Dermis blood vessel endothelial cell (primary cell): Measurements from ENCODE around the gene FAM81B. TPM values are rescaled to one million over a fixed set of nuclear protein-coding genes. Genes with fewer than 3 reads are reported as not detected.
"Not testable (repeated sequence)": the region's sequence is repeated elsewhere in the genome, so short reads cannot be mapped to it uniquely, and the experiment has no call there.

Source experiments
- DNase-seq: peaks from one replicate; pipeline ENCODE4 v3.0.0; 2010
- total RNA-seq: library from RNA; depleted of rRNA; stranded (reverse); fragments of >200 nt; gene quantifications from 2 replicates; pipeline ENCODE4 v1.2.3, GENCODE V29; 2014

The FAM81B gene, protein sequence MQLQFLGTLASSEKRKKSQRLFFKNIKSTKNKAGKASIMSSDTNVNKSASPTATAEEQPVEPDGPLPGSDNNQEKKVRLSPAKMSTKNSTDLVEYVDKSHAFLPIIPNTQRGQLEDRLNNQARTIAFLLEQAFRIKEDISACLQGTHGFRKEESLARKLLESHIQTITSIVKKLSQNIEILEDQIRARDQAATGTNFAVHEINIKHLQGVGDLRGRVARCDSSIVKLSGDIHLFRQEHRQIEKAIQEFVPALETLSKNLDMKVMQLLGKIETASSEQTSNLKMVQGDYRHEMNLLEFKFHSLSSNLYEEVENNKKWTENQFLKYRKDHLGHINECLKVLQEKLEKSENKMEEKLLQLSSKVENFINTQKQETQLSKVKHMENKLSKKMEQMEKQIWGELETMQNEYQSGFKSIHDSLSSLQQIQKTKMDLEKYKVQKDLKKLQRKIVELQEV
- not detected in 2 replicates for total RNA-seq

- peak; percentile 95 for DNase-seq
Measured at GRCh38 chr5:95390812-95391492, at the start of gene FAM81B. Gene FAM81B (plus strand): TSS chr5:95391366. CDS start chr5:95391390, 24 bp downstream.

DNA sequence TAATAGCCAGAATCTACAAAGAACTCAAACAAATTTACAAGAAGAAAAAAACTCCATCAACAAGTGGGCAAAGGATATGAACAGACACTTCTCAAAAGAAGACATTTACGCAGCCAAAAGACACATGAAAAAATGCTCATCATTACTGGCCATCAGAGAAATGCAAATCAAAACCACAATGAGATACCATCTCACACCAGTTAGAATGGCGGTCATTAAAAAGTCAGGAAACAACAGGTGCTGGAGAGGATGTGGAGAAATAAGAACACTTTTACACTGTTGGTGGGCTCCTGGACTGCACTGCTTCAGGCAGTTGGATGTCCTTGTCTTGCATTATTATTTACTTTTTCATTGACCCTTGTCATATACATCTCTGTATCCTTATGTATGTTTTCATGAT, 49.7 kb upstream of the FAM81B start:
- DNase-seq = not testable (repeated sequence)

- DNase-seq = no peak
Measured at GRCh38 chr5:95347506-95348120, 43.6 kb upstream of the FAM81B start.

DNA sequence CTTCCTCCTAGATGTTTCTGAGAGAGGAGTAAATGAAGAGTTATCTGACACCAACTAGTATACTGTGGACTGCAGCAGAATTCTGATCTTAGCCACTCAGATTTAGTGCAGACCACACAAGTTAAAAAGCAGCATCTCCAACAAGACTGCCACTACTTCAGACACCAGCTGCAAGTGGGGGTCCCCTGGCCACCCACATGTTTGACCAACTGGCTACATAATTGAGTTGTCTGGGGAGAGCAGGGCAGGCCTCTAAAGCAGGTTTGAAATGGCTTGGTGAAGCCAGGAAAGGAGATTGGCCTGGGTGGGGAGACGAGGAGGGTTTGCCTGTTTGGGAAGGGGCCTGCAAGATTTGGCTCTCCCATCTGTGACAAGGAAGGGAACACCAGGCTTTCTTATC, 40.5 kb upstream of the FAM81B start:
- DNase-seq = no peak

DNA sequence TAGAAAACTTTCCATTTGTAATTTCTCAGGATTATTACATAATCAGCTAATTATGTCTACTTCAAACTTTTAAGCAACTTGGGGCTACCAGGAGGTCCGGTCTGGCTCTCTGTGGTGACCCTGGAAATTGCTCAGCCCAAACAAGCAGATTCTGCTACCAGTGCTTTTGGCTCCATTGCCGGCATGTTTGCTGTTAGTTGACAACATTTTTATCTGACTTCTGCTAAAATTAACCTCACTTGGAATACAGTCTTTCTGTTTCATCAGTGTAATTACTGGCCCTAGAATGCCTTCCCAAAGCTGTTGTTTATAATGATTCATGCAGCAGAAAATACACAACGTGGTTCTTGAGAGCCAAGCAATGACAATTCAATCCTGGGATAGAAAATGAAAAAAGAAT, 38.5 kb upstream of the FAM81B start:
- DNase-seq = no peak

DNA sequence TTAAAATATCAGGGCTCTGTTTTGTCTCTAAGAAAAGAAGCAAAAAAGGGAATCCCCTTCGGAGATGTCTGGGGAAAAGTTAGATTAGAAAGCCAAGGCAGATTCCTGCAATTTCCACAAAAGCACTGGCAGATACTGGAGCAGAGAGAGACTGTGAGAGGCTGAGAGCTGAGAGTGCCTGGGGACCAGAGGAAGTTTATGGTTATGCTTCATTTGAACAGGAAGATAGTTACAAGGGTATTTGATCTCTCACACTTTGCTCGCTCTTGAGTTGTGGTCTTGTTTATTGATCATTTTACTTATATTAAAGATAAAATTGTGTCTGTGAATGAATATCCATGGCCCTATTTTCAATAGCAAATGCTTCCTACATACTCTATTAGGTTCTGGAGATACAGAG, 32.8 kb upstream of the FAM81B start:
- no peak for DNase-seq

DNA sequence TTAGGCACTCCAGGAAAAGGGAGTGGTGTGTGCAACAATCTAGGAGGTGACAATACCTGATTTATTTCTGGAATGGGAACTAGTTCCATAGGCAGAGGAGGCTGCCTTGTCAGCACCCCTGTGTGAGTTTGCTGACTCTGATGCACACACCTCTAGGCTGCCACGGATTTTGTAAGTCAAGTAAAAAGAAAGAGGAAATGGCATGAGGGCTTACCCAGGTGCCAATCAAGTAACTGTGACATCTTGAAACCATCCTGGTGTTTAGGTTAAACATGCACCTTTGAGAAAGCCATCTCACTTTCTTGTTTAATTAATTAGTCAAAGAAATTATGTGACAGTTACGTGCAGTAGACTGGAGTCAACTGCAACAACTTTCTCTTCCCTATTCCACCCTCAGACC, 32.3 kb upstream of the FAM81B start:
- no peak for DNase-seq

GRCh38 chr5:95360667-95361066, 30.5 kb upstream of the FAM81B start:
- DNase-seq = not testable (repeated sequence)

DNA sequence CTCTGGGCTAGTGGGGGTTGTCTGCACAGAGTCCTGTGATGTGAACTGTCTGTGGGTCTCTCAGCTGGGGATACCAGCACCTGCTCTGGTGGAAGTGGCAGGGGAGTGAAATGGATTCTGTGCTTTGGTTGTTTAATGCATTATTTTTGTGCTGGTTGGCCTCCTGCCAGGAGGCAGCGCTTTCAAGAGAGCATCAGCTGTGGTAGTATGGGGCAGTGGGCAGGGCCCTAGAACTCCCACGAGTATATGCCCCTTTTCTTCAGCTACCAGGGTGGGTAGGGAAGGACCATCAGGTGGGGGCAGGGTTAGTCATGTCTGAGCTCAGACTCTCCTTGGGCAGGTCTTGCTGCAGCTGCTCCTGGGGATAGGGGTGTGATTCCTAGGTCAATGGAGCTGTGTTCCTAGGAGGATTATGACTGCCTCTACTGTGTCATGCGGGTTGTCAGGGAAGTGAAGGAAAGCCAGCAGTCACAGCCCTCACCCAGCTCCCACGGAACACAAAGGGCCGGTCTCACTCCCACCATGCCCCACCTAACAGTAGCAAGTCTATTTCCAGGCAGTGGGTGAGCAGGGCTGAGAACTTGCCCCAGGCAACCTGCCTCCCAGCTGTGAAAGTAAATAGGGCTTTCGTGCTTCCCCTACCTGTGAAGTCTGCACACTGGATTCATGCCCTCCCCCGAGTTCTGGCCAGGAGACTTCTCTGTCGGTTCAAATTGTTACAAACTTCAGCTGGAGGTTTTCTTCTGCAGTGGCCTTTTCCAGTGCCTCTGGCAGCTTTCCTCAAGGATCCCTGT, 25.7 kb upstream of the FAM81B start:
- no peak for DNase-seq

DNA sequence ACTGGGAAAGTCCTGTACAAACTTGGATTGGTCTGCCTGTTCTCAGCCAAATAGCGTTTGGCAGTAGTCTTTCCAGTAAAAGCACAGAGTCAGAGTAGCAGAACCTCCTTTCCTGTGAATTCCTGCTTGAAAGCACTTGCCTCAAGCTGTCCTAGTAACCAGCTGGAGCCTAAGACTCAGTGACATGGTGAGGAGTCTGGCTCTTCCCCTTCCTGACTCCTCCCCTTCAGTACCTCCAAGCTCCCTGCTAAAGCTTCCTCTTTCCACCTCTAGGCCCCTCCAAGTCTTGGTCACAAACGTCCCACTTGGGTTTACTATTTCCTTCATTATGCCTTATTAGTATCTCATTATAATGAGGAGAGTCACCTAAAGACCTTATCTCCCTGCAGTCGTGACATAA, 21.4 kb upstream of the FAM81B start:
- no peak for DNase-seq

DNA sequence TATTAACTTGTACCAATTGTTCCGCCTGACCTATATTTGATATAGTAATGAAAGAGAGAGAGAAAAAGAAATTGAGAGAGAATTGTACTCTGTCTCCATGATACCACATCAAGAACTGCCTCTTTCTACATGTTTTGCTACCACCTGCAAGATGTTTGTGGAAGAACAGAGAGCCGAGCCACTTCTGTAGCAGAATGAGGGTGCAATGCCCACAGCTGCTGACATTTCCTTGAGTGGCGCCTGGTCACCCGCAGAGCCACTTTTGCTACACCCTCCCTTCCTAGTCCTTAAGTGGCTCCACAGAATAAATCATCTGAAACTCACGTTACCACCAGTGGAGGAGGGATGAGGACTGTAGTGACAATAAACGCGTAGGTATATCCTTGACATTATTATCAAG, 17.1 kb upstream of the FAM81B start:
- no peak for DNase-seq

DNA sequence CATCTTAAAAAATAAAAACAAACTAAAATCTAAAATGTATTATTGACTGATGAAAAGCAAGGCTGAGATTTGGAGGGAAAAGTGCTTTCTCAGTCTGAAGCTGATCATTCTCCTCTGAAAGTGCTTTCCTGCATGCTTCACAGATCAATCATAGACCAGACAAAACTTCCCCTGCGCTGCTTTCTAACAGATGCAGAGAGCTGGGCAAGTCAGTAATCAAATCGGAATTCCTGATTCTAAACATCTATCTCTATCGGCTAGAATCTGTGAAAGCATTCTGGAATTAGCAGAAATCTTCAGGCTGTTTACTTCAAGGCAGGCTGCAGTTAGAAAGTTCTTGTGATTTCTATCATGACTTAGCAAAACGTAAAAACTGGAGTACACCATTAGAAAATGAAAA, 15.6 kb upstream of the FAM81B start:
- DNase-seq = no peak

- no peak for DNase-seq
Measured at GRCh38 chr5:95379133-95379532, 12.0 kb upstream of the FAM81B start.

- no peak for DNase-seq
Measured at GRCh38 chr5:95380103-95380628, 11.0 kb upstream of the FAM81B start.

DNA sequence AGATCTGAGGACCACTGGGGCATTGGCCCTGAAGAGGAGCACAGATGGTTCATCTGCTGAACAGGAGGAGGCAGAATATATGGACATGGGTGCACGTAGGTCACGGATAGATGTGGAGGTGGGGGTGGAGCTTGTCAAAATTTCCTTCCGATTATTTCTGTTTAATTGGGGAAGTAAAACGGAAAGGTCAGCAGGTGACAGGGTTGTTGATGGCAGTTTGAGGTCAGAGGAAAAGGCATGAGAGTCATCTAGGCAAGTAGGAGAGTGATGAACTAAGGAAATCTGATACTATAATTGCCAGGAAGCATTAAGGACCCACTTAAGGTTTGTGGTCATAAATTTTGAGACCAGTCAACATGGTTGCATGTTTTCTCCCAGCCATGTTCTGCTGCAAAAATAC, 8.4 kb upstream of the FAM81B start:
- no peak for DNase-seq

- no peak for DNase-seq
Measured at GRCh38 chr5:95384485-95385213, 6.5 kb upstream of the FAM81B start.

GRCh38 chr5:95385334-95385733, 5.8 kb upstream of the FAM81B start:
- no peak for DNase-seq

GRCh38 chr5:95391965-95392364, 799 bp downstream of the FAM81B start:
- not testable (repeated sequence) for DNase-seq

DNA sequence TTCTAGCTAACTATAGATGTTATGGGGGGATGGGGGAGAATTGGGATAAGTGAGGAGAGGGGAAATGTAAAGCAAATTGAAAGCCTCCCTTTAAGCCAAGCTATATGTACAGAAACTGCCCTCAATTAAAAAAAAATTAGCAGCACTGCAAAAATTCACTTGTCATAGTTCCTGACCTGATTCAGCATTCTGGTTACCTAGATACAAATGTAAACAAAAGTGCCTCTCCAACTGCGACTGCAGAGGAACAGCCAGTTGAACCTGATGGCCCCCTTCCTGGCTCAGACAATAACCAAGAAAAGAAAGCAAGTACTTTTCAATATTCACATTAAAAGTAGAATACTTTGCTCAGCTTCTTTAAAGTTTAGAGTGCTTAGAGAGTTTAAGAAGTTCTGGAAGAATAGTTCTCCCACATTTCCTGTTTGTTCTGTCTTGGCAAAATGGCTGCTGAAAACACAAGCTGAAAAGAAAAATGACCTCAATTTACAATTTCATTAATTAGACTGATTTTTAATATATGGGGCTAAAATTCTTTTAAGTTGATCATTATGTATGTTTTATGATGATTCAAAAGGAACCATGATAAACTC, 1.5 kb downstream of the FAM81B start:
- peak; percentile 89 for DNase-seq

- no peak for DNase-seq
Measured at GRCh38 chr5:95393279-95393678, 2.1 kb downstream of the FAM81B start.

DNA sequence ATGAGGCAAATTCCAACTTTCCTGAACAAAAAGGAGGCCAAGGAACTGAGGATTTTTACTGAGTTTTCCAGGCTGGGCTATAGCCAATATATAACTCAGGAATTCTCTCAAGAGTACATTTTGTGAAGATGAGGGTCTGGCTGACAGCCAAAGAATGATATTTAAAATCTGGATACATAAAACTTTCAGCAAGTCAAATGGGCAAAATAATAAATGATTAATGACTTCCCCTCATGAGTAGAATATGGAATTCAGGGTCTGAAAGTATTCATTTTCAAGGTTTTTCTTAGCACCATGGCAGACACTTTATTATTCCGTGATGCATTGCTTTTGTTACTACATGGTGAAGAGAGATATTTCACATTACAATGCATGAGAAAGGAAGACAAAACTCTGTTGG, 7.8 kb downstream of the FAM81B start:
- no peak for DNase-seq
